GM21717 (cell line): ENCODE results near the gene DDHD1.

ENCODE experiments used
- ATAC-seq: cut with Tn5 transposase; IDR thresholded peaks from one replicate; pipeline ENCODE4 v1.9.1; 2021; ENCODE audit warnings: mild to moderate bottlenecking, moderate library complexity; ENCODE audit not compliant: unreplicated experiment

Gene DDHD1

DNA sequence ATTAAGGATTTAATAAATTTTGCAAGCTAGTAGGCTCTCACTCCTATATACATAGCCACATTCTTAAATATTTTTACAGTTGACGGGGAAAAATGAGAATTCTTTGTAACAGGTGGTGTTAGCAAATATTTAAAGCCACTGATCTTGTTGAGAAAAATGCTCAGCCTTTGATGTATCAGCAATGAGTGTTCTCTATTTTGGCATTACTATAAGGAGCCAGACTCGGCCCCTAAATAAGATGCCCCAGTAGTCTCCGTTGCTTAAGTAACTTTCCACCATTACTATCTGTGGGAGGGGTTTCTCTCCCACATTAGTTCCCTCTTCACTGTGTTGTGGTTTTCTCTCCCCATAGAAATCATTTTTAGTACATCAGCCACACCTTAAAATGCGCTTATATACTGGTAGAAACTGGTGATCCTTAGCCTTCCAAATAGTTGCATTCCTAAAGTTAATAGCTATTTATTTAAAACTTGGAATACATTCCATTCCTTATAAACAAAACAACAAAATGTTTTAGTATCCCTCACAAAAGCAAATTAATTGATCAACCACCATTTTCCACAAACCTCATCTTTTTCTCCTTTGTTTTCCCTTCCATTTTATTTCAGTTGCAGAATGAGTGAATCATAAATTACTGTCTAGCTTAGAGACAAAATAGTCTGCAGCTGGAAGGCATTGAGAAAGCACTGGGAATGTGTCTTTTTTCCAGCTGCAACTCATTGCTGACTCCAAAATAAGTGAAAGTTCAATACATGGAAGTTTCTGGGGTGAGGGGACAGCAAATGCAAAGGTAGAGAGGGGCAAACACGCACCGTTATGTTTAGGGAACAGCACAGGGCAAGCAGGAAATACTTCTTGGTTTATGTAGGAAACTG, 117.5 kb downstream of the DDHD1 start:
- ATAC-seq: no peak

DNA sequence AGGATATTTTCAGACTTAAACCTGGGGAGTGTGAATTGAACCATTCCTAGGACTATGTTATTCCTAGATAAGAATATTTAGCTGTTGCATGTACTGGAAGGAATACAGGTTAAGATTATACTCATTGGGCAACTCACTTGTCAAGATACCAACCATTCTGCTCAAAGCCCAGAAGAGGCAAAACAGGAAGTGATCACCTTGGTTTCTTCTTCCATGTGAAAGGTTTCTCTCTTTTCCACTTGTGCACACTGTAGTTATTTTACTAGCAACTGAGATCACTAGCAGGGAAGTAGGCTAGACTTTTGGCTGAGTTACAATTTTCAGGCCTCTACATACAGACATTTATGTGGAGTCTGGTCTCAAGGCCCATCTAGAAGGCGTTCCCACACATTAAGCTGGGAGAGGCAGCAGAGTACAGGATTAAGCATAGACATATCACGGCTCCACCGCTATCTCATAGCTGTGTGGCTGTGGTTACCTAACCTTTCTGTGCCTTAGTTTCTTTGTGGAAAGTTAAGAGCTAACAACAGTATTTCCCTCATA, 118.4 kb downstream of the DDHD1 start:
- ATAC-seq: no peak

DNA sequence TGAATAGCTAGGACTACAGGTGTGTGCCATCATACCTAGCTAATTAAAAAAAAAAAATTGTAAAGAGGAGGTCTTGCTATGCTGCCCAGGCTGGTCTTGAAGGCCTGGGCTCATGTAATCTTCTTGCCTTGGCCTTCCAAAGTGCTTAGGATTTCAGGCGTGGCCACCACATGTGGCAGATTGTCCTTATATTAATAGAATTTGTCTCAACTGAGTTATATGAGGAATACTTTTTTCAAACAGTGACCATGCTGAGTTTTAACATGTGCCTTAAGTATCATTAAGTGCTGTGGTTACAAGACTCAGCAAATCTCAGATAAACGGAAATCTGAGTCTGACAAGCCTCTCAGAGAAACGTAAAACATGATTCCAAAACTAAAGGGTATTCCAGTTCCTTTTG, 119.1 kb downstream of the DDHD1 start:
- ATAC-seq: no peak

DNA sequence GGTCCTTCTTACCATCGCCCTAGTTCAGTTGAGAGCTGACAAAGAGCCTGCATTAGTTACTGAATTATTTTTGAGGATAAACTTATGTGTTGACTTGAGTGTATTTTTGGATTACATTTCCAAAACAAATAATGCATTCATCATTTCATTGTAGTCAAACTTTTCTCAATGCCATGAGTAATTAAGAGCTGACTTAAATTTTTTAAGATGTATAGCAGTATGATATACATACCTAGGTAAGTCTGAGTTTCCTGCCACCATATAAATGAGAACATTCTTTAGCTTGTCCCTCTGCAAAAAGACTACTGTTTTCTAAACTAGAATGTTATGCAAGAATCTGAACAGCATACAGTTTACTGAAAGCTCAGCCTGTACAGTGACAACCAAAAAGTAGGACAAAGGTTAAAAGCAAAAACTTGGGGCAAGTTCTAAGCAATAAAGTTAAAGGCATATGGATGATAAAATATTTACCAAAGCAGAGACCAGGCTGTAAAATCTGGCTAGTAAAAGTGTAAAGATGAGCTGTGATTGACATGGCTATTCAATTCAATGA, 120.2 kb downstream of the DDHD1 start:
- no peak for ATAC-seq

DNA sequence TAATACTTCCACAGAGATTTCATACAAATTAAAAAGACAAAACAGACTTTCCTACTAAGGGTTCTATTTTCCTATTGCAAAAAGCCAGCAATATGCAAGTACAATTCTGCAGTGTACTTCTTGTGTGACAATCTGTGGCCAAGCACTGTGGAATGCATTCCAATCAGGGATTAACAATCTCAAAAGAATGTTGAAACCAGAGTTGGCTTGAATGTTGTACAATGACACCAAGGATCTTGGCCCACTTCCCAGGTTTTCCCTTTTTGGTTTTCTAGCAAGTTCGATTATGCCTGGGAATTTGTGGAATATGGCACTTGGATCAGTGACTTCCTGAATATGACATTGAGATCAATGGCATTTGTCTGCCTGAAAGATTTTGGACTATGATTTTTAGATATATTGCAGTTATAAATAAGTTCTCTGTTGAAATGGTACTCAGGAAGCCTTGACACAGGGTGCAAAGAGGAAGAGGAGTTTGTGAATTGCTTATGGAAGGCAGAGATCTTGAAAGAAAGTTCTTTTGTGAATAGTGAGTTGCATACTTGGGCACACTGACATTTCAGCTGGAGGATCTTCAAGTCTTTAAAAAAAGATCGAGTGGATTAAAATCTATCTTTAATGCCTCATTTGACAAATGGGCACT, 120.8 kb downstream of the DDHD1 start:
- no peak for ATAC-seq

DNA sequence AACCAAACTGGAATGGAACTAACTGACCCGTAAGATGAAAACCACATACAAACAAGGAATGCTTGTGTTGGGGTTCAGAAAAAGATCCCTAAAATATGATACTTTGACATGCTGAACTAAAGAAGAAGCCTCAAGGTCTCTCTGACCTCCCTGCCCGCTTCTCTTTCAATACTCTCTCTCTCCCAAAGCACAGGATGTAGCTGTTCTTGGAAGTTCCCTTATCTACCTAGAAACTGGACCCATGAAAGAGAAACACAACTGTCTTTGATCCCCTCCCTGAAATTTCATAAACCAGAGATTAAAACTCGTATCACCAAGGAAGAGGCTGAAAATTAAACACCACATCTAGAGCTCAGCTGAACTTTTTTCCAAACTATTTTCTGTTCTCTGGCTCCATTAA, 125.6 kb downstream of the DDHD1 start:
- no peak for ATAC-seq

DNA sequence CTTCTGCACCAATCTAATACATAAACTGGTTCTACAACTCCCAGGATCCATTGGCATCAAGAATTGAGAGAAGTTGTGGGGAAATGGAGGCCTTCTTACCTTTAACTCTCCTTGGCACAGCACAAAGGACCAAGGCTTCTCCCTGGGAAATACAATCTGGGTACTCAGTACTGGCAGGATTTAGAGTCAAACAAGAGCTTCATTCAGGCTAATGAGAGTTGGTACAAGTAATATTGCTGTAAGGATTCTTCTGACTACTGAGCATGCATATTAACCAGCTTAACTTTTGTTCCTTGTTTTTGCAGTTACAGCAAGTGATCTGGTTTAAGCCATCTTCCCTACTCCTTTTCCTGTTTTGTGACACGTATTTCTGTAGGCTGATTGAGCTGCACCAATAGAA, 126.1 kb downstream of the DDHD1 start:
- ATAC-seq: no peak

DNA sequence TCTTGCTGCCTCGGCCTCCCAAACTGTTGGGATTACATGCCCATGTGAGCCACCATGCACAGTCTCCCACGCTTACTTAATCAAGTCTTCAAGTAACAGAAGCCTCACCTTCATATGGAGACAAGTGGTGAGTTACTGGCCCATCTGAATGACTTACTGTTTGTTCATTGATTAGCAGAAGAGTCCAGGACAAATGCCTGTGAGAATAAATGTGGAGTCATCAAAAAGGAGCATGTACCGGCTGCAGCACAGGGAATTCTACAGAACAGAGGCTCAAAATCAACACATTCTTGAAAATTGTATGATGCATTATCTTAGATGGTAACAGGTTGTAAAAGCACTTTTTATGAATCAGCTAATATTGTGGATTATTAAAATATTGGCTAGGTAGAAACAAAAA, 129.8 kb downstream of the DDHD1 start:
- no peak for ATAC-seq

DNA sequence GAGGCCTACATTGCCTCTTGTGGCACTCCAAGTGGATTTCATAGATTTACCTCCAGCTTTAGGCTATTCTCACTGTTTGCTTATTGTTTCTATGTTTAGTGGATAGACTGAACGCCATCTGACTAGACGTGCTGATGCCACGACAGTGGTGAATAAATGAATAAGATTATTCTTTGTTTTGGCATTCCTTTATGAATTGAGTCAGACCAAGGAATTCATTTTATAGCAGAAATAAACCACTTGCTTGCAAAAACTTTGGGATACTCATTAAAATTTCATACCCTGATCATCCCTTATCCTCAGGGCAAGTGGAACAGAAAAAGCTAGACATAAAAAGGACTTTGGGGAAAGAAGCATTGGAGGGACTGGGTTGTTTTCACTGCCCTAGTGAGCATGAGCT, 130.5 kb downstream of the DDHD1 start:
- ATAC-seq: no peak

DNA sequence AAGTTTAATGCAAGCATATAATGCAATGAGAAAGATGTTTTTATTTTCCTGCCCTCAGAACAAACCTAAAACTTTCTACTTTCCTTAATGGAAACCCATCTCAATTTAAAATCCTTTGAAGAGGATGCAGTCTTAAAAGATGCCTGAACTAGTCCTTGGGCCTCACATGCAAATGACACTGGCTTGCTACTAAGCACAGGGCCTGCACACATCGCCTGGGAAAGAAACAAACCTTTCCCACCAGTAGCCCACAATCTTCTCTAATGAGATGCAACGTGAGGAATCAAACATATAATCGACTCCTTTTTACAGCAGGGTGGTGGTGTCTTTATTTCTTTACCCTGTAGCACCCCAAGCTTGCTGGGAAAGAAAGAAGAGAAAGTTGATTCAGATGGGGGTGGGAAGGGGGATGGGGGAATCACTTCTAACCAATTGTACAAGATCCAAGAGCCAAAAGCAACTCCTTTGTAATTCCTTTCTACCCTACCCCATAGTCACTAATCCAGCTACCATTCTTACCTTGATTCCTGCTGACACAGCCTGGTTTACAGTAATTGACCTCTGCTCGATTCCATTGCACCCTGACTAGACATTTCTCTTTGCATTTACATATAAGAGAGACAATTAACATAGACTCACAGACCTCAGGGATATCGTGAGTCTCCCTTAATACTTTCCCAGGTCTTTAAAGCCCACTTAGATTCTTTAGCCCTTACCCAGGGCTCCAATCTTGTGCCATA, 132.8 kb downstream of the DDHD1 start:
- no peak for ATAC-seq

DNA sequence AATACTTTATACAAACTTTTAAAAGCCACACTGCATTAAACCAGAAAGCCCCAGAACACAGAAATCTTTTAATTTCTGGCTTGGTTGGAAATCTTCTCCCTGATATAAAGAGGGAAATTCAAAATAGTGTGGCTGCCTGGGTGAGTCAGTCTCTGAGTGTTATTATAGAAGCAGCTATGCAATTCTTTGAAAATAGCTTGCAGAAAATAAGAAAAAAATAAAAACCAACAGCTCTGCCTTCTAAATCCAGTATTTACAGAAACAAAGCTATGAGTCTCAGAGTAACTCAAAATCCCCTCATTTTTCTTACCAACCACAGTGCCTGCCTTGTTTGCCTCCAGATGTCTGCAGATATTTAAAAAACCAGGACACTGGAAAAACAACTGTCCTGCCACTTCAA, 133.7 kb downstream of the DDHD1 start:
- ATAC-seq: no peak

DNA sequence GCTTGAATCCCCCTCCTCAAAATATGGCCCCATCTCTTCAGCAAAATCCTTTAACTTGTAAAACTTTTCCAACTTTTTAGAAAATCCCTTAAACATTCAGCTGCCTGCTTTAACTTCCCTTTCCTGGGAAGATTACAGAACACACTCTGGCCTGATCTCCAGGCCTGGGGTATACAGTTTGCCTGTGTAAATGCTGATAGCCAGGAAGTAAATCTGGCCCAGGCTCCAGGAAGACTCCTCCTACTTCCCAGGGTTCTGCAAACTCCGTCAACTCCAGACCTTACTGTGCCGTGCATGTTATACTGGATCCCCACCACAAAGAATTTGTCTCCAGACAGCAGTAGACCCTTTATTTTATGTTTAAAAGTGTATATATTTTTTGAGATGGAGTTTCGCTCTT, 135.3 kb downstream of the DDHD1 start:
- no peak for ATAC-seq

DNA sequence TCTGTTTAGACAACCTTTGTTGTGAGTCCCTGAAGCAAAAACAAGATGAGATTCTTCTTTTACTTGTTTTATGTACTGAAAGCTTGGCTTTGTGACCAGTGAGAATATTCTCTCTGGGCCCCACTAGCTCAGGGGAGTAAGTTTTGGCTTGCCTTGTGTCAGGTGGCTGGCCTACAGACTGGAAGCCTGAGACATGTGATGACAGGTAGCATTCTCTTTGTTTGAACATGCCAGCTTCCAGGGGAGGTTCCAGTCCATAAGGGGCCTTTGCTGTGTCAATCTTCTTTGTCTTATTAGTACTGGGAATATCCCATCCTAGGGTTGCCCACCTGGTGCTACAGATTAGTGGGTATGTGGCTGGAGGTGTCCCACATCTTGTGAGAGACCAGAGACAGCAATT, 136.2 kb downstream of the DDHD1 start:
- no peak for ATAC-seq

DNA sequence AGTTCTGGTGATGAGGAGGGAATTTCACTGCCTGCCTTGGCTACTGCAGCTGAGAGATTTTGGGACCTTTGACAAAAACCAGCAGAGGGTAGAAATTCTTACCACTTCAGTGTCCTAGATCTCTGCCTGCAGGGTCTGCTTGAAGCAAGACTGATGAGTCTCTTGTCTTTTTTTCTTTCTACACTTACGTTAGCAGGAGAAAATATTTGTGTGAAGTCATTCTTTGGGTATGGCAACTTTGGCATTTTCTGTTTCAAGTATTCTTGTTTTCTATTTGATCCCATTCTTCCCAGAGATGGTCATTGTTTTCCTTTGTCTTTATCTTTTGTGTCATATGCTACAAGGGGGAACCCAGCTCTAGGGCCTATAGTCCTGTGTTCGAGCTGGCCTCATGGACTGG, 136.6 kb downstream of the DDHD1 start:
- ATAC-seq: no peak

DNA sequence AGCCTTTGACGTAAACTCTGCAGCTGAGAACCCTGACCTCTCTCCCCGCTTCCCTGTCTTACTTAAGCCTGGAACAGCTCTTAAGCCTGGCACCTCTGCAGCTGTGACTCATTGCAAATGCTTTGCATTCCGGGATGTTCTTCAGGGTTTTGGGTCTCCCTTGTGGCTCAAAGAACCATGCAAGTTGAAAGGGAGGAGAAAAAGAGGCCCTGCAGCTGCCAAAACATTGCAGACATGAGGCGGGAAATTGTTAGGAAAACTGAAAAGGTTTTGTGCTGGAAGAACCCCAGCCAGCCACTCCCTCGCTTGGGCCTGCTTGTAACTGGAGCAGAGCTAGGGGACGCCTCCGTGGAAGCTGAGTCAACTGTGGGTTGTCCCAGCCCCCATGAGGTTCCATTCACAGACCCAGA, 142.1 kb downstream of the DDHD1 start:
- ATAC-seq: no peak

DNA sequence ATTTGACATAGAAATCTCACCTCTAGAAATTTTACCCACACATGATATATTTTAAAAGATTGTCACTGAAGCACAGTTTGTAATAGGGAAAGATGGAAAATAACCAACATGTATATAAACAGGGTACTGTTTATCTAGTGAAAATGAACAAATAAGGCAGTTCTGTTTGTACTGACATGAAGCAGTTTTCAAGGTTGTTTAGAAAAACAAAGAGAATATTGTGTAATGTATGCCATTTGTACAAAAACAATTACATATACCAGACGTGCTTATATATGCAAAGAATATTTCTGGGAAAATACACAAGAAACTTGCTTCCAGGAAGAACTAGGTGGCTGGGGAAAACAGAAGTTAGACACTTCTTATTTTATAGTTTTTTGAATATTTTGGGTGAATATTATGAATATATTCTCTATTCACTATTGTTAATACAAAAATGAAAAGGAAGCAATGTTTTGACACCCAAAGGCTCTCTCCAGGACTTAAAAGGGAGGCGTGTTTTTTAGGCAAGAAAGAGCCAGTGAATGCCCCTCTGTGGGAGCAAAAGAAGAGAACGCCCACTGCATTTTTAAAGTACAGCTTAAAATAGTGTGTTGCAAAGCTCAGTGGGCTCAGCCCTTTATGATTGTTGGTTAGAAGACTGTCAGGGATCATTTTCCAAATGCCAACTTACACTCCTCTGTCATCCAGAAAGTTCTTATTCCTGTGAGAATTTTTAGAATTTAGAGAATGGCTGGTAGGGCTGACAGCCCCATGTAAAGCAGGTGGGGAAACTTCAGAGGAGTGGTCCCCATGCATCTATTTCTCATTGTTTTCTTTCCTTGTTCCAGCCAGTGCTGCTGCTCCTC, 142.7 kb downstream of the DDHD1 start:
- no peak for ATAC-seq

DNA sequence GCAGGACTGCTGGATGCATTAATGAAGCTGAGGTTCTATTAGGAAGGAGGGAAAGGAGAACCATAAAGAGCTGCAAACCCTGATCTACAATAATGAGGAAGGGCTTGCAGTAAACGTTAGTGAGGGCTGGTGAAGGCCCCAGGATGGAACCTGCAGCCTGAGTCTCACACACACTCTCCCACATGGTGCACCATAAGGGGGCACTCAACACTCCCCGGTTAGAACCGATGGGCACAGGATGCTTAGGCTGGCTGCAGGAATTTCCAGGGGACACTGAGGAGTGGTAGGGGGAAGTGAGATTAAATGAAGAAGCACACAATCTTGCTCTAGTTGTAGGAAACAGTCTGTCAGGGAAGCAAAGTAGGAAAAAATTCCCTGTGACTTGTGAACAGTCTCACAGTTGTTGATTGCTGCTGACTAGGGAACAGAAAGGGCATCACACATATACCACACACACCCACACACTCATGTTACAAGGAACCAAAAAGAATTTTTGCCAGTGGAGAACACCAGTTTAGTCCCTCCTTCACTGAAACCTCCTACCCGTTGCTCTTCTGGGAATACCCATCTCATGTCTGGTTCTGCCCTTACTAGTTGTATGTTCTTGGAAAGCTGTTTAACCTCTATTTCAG, 146.1 kb downstream of the DDHD1 start:
- ATAC-seq: no peak

DNA sequence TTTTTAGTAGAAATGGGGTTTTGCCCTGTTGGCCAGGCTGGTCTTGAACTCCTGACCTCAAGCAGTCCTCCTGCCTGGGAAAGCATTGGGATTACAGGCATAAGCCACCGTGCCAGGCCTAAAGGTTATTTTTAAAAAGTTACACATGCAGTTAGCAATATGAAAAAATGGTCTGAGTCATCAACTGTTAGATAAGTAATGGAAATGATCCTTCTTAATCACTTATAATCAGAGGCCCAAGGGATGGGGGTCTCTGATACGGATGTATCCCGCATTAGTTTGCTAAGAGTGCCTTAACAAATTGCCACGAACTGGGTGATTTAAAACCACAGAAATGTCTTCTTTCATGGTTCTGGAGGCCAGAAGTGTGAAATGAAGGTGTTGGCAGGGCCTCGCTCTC, 148.1 kb downstream of the DDHD1 start:
- ATAC-seq: no peak

DNA sequence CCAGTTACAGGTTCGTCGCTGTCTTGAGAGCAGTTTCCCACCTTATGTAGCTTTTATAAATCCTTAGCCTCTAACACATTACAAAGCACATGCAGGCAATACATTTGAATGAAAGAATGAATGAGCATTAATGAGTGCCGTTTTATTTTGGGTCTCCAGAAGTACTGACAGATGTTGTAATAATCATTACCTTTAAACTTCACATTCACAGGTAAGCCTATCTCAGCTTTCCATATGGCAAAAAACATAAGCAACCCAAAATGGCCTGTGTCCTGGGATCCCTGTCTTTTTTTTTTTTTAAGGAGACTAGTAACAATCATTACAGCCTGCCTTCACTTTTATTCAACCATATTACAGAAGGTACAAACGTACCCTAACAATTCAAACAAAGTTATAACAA, 149.3 kb downstream of the DDHD1 start:
- no peak for ATAC-seq

DNA sequence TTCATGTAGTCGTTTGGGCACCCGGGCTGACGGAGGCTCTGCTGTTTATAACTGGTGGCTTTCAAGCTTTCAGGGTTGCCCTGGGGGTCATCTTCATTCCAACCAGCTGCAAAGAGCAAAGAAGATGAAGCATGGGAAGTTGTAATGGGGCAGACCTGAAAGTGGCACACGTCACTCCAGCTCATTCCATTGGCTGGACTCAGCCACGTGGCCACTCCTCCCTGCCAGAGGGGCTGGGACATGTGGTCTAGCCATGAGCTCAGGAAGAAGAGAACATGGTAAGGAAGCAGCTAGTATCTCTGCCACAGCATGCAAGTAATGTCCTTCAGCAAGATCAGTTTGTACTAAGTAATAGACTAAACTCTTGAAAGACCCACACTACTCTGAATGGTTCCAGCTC, 150.5 kb downstream of the DDHD1 start:
- no peak for ATAC-seq
